HUES6 (cell line): Measurements from ENCODE around the gene TMEM72.

Source experiments
- H3K27ac ChIP-seq: 2 replicates; pipeline ENCODE4 v1.7.0; 2013; ENCODE audit warnings: low read depth, mild to moderate bottlenecking, low read length, inconsistent platforms
- H3K27me3 ChIP-seq: 2 replicates; pipeline ENCODE4 v1.6.1; 2013; ENCODE audit warnings: low read length; ENCODE audit not compliant: control insufficient read depth, insufficient read depth
- H3K36me3 ChIP-seq: 2 replicates; pipeline ENCODE4 v1.6.1; 2013; ENCODE audit warnings: low read length; ENCODE audit not compliant: control insufficient read depth, insufficient read depth
- H3K4me1 ChIP-seq: 2 replicates; pipeline ENCODE4 v1.6.1; 2013; ENCODE audit warnings: low read length; ENCODE audit not compliant: control insufficient read depth, insufficient read depth
- H3K4me3 ChIP-seq: 2 replicates; pipeline ENCODE4 v1.5.1; 2013; ENCODE audit warnings: low read depth, low read length
- H3K9ac ChIP-seq: one replicate; pipeline ENCODE4 v1.6.1; 2013; ENCODE audit warnings: mild to moderate bottlenecking, low read length
- H3K9me3 ChIP-seq: 2 replicates; pipeline ENCODE4 v1.6.1; 2013; ENCODE audit warnings: low read depth, low read length; ENCODE audit not compliant: control insufficient read depth, insufficient read depth

Gene TMEM72

GRCh38 chr10:44978213-44978569 is 67.1 kb downstream of the TMEM72 start:
- Histone ChIP-seq H3K36me3 (no peaks in the 10 kb centered on the region), H3K4me3 (peak overlapping the region; percentile 36; the same call in 1 of the 2 replicates), H3K4me1 (peaks cover 70% of the 10 kb centered on the region), H3K27me3 (no peaks in the 10 kb centered on the region), H3K27ac (peak overlapping the region; percentile 22; the same call in 1 of the 2 replicates), H3K9me3 (no peaks in the 10 kb centered on the region), H3K9ac (no peak overlapping the region)

- H3K4me1 ChIP-seq: peaks cover 65% of the 10 kb centered on the region
- no peaks in the 10 kb centered on the region for H3K27me3 ChIP-seq
- H3K9me3 ChIP-seq: no peaks in the 10 kb centered on the region
- H3K9ac ChIP-seq: no peak within 1 kb of the TSS
- no peaks in the 10 kb centered on the region for H3K36me3 ChIP-seq
- peak within 1 kb of the TSS; percentile 36; the same call in 1 of the 2 replicates for H3K4me3 ChIP-seq
- peak within 1 kb of the TSS; percentile 22; the same call in 1 of the 2 replicates for H3K27ac ChIP-seq
These were observed 67.6 kb downstream of the TMEM72 start, which contains the start of gene DEPP1 for GRCh38 chr10:44978570-44979280. Gene DEPP1 (minus strand): TSS chr10:44978809. CDS start chr10:44978030, 779 bp downstream.

GRCh38 chr10:44979281-44980191 is 68.4 kb downstream of the TMEM72 start:
- no peaks in the 10 kb centered on the region for H3K9me3 ChIP-seq
- H3K4me3 ChIP-seq: no peak overlapping the region
- H3K4me1 ChIP-seq: peaks cover 57% of the 10 kb centered on the region
- no peaks in the 10 kb centered on the region for H3K36me3 ChIP-seq
- H3K9ac ChIP-seq: no peak overlapping the region
- H3K27ac ChIP-seq: no peak overlapping the region
- H3K27me3 ChIP-seq: no peaks in the 10 kb centered on the region

- no peaks in the 10 kb centered on the region for H3K27me3 ChIP-seq
- no peak overlapping the region for H3K4me3 ChIP-seq
- H3K36me3 ChIP-seq: no peaks in the 10 kb centered on the region; the same call in 1 of the 2 replicates
- H3K4me1 ChIP-seq: peaks cover 59% of the 10 kb centered on the region
- H3K9me3 ChIP-seq: no peaks in the 10 kb centered on the region
- no peak overlapping the region for H3K9ac ChIP-seq
- H3K27ac ChIP-seq: no peak overlapping the region
These were observed 69.4 kb downstream of the TMEM72 start for GRCh38 chr10:44980309-44981171.

- Histone ChIP-seq H3K4me3 (no peak overlapping the region), H3K36me3 (no peaks in the 10 kb centered on the region; the same call in 1 of the 2 replicates), H3K27ac (no peak overlapping the region), H3K27me3 (no peaks in the 10 kb centered on the region), H3K4me1 (peaks cover 59% of the 10 kb centered on the region), H3K9ac (no peak overlapping the region), H3K9me3 (no peaks in the 10 kb centered on the region)
These were observed 70.3 kb downstream of the TMEM72 start for GRCh38 chr10:44981172-44982113.

- no peak overlapping the region for H3K4me3 ChIP-seq
- peaks cover 58% of the 10 kb centered on the region for H3K4me1 ChIP-seq
- no peaks in the 10 kb centered on the region; the same call in 1 of the 2 replicates for H3K36me3 ChIP-seq
- no peaks in the 10 kb centered on the region for H3K27me3 ChIP-seq
- no peaks in the 10 kb centered on the region for H3K9me3 ChIP-seq
- H3K9ac ChIP-seq: no peak overlapping the region
- no peak overlapping the region for H3K27ac ChIP-seq
These were observed 71.0 kb downstream of the TMEM72 start for GRCh38 chr10:44982114-44982460.

- peaks cover 55% of the 10 kb centered on the region for H3K4me1 ChIP-seq
- H3K27ac ChIP-seq: no peak overlapping the region
- H3K27me3 ChIP-seq: no peaks in the 10 kb centered on the region
- H3K4me3 ChIP-seq: no peak overlapping the region
- no peaks in the 10 kb centered on the region; the same call in 1 of the 2 replicates for H3K36me3 ChIP-seq
- no peaks in the 10 kb centered on the region for H3K9me3 ChIP-seq
- H3K9ac ChIP-seq: no peak overlapping the region
These were observed 71.4 kb downstream of the TMEM72 start for GRCh38 chr10:44982496-44982895.

- no peaks in the 10 kb centered on the region for H3K27me3 ChIP-seq
- no peaks in the 10 kb centered on the region for H3K9me3 ChIP-seq
- H3K36me3 ChIP-seq: no peaks in the 10 kb centered on the region; the same call in 1 of the 2 replicates
- no peak overlapping the region for H3K4me3 ChIP-seq
- no peak overlapping the region for H3K27ac ChIP-seq
- no peak overlapping the region for H3K9ac ChIP-seq
- H3K4me1 ChIP-seq: peaks cover 53% of the 10 kb centered on the region
These were observed 72.1 kb downstream of the TMEM72 start for GRCh38 chr10:44983066-44983894.

GRCh38 chr10:44983895-44984278 is 72.8 kb downstream of the TMEM72 start:
- no peaks in the 10 kb centered on the region; the same call in 1 of the 2 replicates for H3K36me3 ChIP-seq
- no peak overlapping the region for H3K27ac ChIP-seq
- H3K27me3 ChIP-seq: no peaks in the 10 kb centered on the region
- no peak overlapping the region for H3K4me3 ChIP-seq
- H3K4me1 ChIP-seq: peaks cover 48% of the 10 kb centered on the region
- no peak overlapping the region for H3K9ac ChIP-seq
- H3K9me3 ChIP-seq: no peaks in the 10 kb centered on the region
